Measurements from ENCODE around the gene C11orf24.
"Not testable (repeated sequence)": the region's sequence is repeated elsewhere in the genome, so short reads cannot be mapped to it uniquely, and the experiment has no call there.

Gene C11orf24

GRCh38 chr11:68269414-68270081 is 2.2 kb downstream of the C11orf24 start:
- no peak for DNase-seq

GRCh38 chr11:68267881-68268240 is 3.9 kb downstream of the C11orf24 start:
- DNase-seq = no peak

- DNase-seq = no peak
Observed at GRCh38 chr11:68266936-68267880, 4.6 kb downstream of the C11orf24 start.

- no peak for DNase-seq
Observed at GRCh38 chr11:68266121-68266891, 5.5 kb downstream of the C11orf24 start.

- no peak for DNase-seq
Observed at GRCh38 chr11:68264741-68265540, 6.8 kb downstream of the C11orf24 start.

- no peak for DNase-seq
Observed at GRCh38 chr11:68264244-68264643, 7.5 kb downstream of the C11orf24 start.

GRCh38 chr11:68263444-68264035 is 8.2 kb downstream of the C11orf24 start:
- no peak for DNase-seq

- no peak for DNase-seq
Observed at GRCh38 chr11:68262544-68262827, 9.3 kb downstream of the C11orf24 start.

- DNase-seq = no peak
Observed at GRCh38 chr11:68261749-68262543, 9.8 kb downstream of the C11orf24 start.

GRCh38 chr11:68261006-68261405 is 10.8 kb downstream of the C11orf24 start:
- DNase-seq = no peak

GRCh38 chr11:68260484-68260883 is 11.3 kb downstream of the C11orf24 start:
- no peak for DNase-seq

- no peak for DNase-seq
Observed at GRCh38 chr11:68259122-68259959, 12.4 kb downstream of the C11orf24 start.

GRCh38 chr11:68258363-68258765 is 13.4 kb downstream of the C11orf24 start:
- no peak for DNase-seq

GRCh38 chr11:68257477-68258362 is 14.1 kb downstream of the C11orf24 start:
- peak; percentile 77 to 82 for DNase-seq

GRCh38 chr11:68256331-68256741 is 15.4 kb downstream of the C11orf24 start:
- DNase-seq = no peak

- DNase-seq = no peak
Observed at GRCh38 chr11:68255526-68255925, 16.2 kb downstream of the C11orf24 start.

GRCh38 chr11:68254421-68254820 is 17.4 kb downstream of the C11orf24 start:
- no peak for DNase-seq

- no peak for DNase-seq
Observed at GRCh38 chr11:68251765-68252164, 20.0 kb downstream of the C11orf24 start.

- DNase-seq = not testable (repeated sequence)
Observed at GRCh38 chr11:68244912-68245311, 26.9 kb downstream of the C11orf24 start.

Measured in AML-193 (cell line).